WI38 (cell line): ENCODE measurements around the gene ADAM15.

Experiments
- H3K4me3 ChIP-seq: 2 replicates; pipeline ENCODE4 v1.5.1; 2011; ENCODE audit warnings: low read depth, mild to moderate bottlenecking, control low read depth, low read length
- TF ChIP-seq, protein P1 (sequence below): IDR thresholded peaks from 2 replicates; pipeline ENCODE4 v1.5.1; 2012; ENCODE audit warnings: low read depth, mild to moderate bottlenecking, control low read depth, low read length

ADAM15 gene

DNA sequence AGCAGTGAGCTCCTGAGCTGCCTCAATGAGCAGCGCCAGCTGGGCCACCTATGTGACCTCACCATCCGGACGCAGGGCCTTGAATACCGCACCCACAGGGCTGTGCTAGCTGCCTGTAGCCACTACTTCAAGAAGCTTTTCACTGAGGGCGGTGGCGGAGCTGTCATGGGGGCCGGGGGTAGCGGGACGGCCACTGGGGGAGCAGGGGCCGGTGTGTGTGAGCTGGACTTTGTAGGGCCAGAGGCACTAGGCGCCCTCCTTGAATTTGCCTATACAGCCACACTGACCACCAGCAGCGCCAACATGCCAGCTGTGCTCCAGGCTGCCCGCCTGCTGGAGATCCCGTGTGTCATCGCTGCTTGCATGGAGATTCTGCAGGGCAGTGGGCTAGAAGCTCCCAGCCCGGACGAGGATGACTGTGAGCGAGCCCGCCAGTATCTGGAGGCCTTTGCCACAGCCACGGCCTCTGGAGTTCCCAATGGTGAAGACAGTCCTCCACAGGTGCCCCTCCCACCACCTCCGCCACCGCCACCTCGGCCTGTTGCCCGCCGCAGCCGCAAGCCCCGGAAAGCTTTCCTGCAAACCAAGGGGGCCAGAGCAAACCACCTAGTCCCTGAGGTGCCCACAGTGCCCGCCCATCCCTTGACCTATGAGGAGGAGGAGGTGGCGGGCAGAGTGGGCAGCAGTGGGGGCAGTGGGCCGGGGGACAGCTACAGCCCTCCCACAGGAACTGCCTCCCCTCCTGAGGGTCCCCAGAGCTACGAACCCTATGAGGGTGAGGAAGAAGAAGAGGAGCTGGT is 36.2 kb upstream of the ADAM15 start:
- no peak overlapping the region for H3K4me3 ChIP-seq
- TF ChIP-seq, protein P1, sequence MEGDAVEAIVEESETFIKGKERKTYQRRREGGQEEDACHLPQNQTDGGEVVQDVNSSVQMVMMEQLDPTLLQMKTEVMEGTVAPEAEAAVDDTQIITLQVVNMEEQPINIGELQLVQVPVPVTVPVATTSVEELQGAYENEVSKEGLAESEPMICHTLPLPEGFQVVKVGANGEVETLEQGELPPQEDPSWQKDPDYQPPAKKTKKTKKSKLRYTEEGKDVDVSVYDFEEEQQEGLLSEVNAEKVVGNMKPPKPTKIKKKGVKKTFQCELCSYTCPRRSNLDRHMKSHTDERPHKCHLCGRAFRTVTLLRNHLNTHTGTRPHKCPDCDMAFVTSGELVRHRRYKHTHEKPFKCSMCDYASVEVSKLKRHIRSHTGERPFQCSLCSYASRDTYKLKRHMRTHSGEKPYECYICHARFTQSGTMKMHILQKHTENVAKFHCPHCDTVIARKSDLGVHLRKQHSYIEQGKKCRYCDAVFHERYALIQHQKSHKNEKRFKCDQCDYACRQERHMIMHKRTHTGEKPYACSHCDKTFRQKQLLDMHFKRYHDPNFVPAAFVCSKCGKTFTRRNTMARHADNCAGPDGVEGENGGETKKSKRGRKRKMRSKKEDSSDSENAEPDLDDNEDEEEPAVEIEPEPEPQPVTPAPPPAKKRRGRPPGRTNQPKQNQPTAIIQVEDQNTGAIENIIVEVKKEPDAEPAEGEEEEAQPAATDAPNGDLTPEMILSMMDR: no peak

DNA sequence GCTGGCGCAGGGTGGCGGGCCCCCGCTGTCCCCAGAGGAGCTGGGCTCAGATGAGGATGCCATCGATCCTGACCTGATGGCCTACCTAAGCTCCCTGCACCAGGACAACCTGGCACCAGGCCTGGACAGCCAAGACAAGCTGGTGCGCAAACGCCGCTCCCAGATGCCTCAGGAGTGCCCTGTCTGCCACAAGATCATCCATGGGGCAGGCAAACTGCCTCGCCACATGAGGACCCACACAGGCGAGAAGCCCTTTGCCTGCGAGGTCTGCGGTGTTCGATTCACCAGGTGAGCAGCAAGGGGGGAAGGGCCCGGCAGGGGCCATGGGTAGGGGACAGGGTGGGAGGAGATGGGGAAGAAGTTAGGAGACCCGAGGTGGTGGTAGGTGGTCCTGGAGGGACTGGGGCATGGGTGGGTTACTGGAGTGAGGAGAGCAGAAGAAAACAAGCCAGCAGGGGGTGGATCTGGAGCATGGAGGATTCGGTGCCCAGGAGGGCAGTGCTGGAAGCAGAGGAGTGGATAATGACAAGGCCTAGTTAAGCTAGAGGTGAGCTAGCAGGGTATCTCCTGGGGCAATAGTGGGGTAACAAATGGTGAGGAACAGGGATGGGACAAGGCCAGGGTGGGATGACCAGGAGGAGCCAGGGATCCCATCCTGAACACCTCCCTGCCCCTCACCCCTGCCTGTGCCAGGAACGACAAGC is 35.4 kb upstream of the ADAM15 start:
- no peak overlapping the region for H3K4me3 ChIP-seq
- TF ChIP-seq, protein P1: no peak

DNA sequence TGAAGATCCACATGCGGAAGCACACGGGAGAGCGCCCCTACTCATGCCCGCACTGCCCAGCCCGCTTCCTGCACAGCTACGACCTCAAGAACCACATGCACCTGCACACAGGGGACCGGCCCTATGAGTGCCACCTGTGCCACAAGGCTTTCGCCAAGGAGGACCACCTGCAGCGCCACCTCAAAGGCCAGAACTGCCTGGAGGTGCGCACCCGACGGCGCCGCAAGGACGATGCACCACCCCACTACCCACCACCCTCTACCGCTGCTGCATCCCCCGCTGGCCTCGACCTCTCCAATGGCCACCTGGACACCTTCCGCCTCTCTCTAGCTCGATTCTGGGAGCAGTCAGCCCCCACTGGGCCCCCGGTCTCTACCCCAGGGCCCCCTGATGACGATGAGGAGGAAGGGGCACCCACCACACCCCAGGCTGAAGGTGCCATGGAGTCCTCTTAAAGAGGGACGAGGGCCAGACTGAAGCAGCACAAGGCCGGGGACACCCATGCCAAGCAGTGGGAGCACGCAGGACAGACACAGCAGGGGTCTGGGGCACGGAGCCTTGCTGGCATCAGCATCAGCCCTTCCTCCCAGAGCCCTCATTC is 34.8 kb upstream of the ADAM15 start:
- TF ChIP-seq, protein P1: no peak
- H3K4me3 ChIP-seq: no peak overlapping the region

DNA sequence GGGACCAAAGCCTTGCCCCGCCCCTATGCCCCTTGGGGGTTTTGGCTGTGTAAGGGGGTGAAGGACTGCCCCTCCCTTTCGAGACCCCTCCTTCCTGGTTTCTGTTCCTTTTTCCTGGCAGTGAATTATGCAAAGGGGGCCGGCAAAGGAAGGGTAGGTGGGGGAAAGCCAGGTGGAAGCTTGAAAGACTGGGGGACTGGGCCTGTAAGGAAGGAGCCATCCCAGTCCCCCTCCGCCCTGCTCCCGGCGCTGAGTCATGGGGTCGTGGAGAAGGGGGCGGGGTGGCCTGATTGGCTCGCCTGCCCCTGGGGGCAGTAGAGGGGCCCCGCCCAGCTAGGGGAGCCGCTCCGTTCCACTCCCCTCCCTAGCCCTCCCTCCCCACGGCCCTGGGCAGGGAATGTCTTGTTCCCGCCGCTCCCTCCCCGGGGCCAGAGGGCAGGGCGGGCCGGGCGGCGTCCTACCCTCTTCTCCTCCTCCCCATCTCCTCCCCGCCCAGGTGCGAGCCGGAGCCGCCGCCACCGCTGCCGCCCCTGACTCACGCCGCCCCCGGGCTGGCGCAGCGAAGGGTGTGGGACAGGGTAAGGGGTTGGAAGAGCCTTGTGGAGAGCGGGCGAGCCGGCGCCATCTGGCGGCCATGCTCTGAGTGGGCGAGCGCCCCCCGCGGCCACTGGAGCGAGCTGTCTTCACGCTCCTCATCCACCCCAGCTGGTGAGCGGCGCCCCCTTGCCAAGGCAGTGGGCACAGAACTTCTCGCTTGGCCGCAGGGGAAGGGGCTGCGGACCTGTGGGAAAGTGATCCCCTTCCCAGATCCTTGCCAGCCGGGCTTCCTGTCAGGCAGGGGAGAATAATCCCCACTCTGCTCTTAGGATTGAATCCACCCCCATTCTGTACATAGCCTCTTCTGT is 33.8 kb upstream of the ADAM15 start:
- TF ChIP-seq, protein P1: peak; percentile 98
- H3K4me3 ChIP-seq: peak overlapping the region; percentile 44

DNA sequence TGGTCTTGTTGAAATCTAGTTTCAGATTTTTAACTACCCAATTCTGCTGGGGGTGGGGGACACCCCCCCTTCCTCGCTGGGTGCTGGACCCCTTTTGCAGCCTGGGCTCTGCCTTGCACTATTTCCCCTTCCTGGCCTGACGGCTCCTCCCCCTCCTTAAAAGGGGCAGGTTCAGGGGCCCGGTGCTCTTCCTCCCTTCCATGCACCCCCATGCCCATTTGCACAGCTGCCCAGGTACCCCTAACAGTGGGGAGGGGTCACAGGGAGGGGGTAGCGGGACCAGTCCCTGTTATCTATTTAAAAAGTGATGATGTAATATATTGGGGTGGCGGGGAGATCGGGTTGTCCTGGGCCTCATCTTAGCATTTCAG is 33.2 kb upstream of the ADAM15 start:
- peak overlapping the region; percentile 44; the same call in 1 of the 2 replicates for H3K4me3 ChIP-seq
- TF ChIP-seq, protein P1: no peak

DNA sequence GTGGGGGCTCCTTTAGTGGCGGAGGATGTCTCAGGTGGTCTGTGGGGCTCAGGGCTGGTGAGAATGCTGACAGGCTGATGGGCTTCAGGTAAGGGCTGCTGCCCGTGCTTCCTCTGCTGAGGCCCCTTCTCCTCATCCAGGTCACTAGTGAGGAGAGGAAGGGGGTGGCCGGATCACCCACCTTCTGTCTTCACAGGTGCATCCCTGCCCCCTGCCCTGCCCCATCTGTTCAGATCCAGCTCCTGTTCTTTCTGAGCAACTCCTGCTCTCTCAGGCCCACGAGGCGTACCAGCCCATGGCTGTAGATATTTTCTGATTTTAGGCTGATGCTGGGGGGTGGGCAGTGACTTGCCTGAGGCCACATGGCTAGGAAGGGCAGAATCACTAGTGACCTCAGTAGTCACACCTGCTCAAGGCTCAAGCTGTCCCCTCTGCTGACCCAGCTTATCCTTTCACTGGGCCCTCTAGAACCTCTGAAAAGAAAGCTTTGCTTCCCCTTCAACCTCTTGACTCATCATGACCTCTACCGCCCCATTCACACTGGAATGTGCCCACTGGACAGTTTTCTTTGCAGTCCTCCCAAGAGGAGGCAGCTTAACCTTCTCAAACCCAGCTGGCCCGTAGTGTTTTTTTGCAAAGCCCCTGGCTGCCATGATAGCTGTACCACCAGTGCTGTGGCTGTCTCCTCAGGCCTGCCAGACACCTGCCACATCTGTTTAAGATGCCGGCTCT is 32.3 kb upstream of the ADAM15 start:
- H3K4me3 ChIP-seq: no peak overlapping the region
- TF ChIP-seq, protein P1: no peak
